MM.1S (cell line): Measurements from ENCODE around the gene TTC7B.

Experiments
- CTCF ChIP-seq: fragments of 300-600 bp; sonication (generic); IDR thresholded peaks from 2 replicates; pipeline ENCODE4 v1.5.1; 2016; ENCODE audit warnings: antibody characterized with exemption, low read length, mixed read lengths
- EZH2phosphoT487 ChIP-seq: fragments of 300-600 bp; sonication (generic); IDR thresholded peaks from 2 replicates; pipeline ENCODE4 v1.6.1; 2018; ENCODE audit warnings: antibody characterized with exemption, low read length

- no peak for TF ChIP-seq CTCF
- TF ChIP-seq EZH2phosphoT487 = no peak
These were observed 168.7 kb downstream of the TTC7B start for GRCh38 chr14:90647473-90648005.
